Lung (tissue), 12 donors: ENCODE results near the gene EGFLAM. TPM values are rescaled to one million over a fixed set of nuclear protein-coding genes. Genes with fewer than 3 reads are reported as not detected.

Experiments
- ATAC-seq: fragments of 200-7000 bp; cut with Tn5 transposase; one replicate; pipeline ENCODE4 v1.9.1; 2020; ENCODE audit warnings: moderate number of reproducible peaks; ENCODE audit not compliant: insufficient read depth, low FRiP score
- DNase-seq, 3 donors: peaks; one replicate each; pipeline ENCODE4 v3.0.0-alpha.2; 2013 to 2017
- H3K27ac ChIP-seq, 2 donors: one replicate each; pipeline ENCODE4 v1.5.1; 2013; ENCODE audit warnings: mild to moderate bottlenecking in 2 of 2, moderate library complexity in 2 of 2, control low read depth in 1 of 2, inconsistent platforms in 1 of 2, low read depth in 1 of 2, low read length in 1 of 2
- H3K27me3 ChIP-seq, 3 donors: one replicate each; pipeline ENCODE4 v1.5.1; 2013; ENCODE audit warnings: low read length in 2 of 3; ENCODE audit not compliant: control insufficient read depth in 3 of 3, insufficient read depth in 3 of 3
- H3K36me3 ChIP-seq, 4 donors: one replicate each; pipeline ENCODE4 v1.5.1; 2013; ENCODE audit warnings: low read length in 4 of 4, mild to moderate bottlenecking in 1 of 4, moderate library complexity in 1 of 4; ENCODE audit not compliant: control insufficient read depth in 4 of 4, insufficient read depth in 4 of 4
- H3K4me1 ChIP-seq, 5 donors: one replicate each; pipeline ENCODE4 v1.5.1; 2013; ENCODE audit warnings: low read length in 5 of 5, mild to moderate bottlenecking in 2 of 5, moderate library complexity in 1 of 5; ENCODE audit not compliant: control insufficient read depth in 5 of 5, insufficient read depth in 5 of 5
- H3K4me3 ChIP-seq: one replicate; pipeline ENCODE4 v1.5.1; 2013; ENCODE audit warnings: mild to moderate bottlenecking, control low read depth, moderate library complexity
- H3K9ac ChIP-seq, 2 donors: one replicate each; pipeline ENCODE4 v1.5.1; 2013; ENCODE audit warnings: low read length in 2 of 2, control low read depth in 1 of 2; ENCODE audit not compliant: insufficient read depth in 1 of 2
- H3K9me3 ChIP-seq, 4 donors: one replicate each; pipeline ENCODE4 v1.5.1; 2013; ENCODE audit warnings: low read length in 3 of 4, mild to moderate bottlenecking in 1 of 4, moderate library complexity in 1 of 4; ENCODE audit not compliant: control insufficient read depth in 4 of 4, insufficient read depth in 3 of 4
- WGBS, 2 donors: extraction: QIAGEN DNeasy Blood & Tissue Kit; methylation state at CpG; one replicate each; pipeline ENCODE4 v1.1.7; 2013; 5-methylcytosine and 5-hydroxymethylcytosine counted together
- polyA plus RNA-seq, 2 donors: library from polyadenylated mRNA; stranded (reverse); fragments of 200-250 nt; gene quantifications; one replicate each; pipeline ENCODE4 v1.2.1, GENCODE V29; 2013
- total RNA-seq, 2 donors: library from RNA; depleted of rRNA in 1 of 2; stranded (reverse); fragments of >200 nt in 1 of 2; gene quantifications; one replicate each; pipeline ENCODE4 v1.2.1, GENCODE V29; 2014 to 2021
- TF ChIP-seq, protein P1 (sequence below): IDR thresholded peaks from 2 replicates; pipeline ENCODE4 v1.5.1; 2012; ENCODE audit warnings: mild to moderate bottlenecking; ENCODE audit errors: control extremely low read depth, extremely low read depth
- donor health status: control.
- donor health status: control.
- donor health status: Bipolar disorder and iron deficiency.
- donor health status: healthy.
- donor health status: DM: yes; HTN: yes; CAD: no.

EGFLAM gene
- total and polyA plus RNA-seq, 4 donors: 0.41 to 7.6 (median 1.3) TPM

DNA sequence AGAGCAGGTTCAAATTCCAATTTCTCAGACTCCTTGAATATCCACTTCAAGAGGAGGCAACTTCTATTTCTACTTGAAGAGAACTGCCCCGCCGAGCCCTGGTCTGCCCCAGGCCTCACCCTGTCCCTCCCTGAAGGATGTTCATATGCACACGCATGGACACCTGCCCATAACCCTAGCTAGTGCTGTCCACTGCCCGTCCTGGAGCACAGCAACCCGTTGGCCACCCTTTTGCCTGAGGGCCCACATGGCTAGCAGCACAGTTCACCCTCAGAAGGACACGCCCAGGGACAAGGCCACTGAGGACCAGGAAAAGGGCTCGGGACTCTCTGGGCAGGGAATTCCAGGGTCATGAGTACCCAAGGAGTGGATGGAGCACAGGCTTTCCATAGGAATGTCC is 63.6 kb downstream of the EGFLAM start:
- H3K27me3 ChIP-seq: no peaks in the 10 kb centered on the region
- H3K36me3 ChIP-seq: no peaks in the 10 kb centered on the region
- H3K9me3 ChIP-seq: peaks cover 0 to 10% (median 0%) of the 10 kb centered on the region in 4 donors
- 82 to 83% methylated on average over 7 of the region's 7 CpGs for WGBS, 2 donors
- no peak for DNase-seq
- no peak overlapping the region for H3K4me3 ChIP-seq
- no peak overlapping the region for H3K9ac ChIP-seq
- no peak for ATAC-seq
- no peak overlapping the region for H3K27ac ChIP-seq
- TF ChIP-seq, protein P1, sequence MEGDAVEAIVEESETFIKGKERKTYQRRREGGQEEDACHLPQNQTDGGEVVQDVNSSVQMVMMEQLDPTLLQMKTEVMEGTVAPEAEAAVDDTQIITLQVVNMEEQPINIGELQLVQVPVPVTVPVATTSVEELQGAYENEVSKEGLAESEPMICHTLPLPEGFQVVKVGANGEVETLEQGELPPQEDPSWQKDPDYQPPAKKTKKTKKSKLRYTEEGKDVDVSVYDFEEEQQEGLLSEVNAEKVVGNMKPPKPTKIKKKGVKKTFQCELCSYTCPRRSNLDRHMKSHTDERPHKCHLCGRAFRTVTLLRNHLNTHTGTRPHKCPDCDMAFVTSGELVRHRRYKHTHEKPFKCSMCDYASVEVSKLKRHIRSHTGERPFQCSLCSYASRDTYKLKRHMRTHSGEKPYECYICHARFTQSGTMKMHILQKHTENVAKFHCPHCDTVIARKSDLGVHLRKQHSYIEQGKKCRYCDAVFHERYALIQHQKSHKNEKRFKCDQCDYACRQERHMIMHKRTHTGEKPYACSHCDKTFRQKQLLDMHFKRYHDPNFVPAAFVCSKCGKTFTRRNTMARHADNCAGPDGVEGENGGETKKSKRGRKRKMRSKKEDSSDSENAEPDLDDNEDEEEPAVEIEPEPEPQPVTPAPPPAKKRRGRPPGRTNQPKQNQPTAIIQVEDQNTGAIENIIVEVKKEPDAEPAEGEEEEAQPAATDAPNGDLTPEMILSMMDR: no peak
- H3K4me1 ChIP-seq: peaks cover 0 to 2% (median 0%) of the 10 kb centered on the region in 5 donors

DNA sequence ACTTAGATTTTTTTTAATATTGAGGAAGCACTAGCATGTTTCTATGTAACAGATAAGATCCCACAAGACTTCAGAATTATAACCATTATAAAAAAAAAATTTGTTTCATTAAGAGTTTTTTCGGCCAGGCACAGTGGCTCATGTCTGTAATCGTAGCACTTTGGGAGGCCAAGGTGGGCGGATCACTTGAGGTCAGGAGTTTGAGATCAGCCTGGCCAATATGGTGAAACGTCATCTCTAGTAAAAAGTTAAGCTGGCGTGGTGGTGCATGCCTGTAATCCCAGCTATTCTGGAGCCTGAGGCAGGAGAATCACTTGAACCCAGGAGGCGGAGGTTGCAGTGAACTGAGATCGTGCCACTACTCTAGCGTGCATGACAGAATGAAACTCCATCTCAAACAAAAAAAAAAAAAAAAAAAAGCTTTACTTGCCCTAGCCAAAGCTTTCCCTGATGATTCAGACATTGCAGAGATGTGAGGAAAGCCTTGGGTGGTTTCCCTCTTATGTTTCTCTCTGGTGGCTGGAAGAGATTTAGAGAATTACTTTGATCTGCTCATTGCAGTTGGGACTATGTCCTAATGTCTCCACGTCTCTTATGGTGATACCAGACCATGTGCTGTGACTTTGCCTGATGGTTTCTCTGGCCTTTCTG is 65.4 kb downstream of the EGFLAM start:
- TF ChIP-seq, protein P1: no peak

DNA sequence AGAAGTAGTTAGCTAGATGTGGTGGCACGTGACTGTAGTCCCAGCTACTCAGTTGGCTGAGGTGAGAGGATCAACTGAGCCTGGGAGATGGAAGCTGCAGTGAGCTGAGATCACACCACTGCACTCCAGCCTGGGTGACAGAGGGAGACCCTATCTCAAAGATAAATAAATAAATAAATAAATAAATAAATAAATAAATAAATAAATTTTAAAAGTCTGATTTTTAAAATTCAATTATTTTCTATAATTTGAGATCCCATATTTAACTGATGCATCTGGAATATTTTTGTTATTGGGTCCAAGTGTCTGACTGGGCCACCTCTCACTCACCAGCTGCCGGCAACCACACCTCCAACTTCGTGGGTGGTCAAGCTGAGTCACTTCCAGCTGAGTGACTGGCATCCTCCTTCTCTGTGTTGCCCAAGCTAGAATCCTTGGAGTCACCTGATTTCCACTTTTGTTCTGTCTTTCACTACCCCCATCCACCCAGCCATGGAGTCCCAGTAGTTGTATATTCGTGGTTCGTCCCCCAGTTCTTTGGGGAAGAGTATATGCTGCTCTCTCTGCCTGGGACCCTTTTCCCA is 70.9 kb downstream of the EGFLAM start:
- 79 to 86% methylated on average over 5 of the region's 5 CpGs for WGBS, 2 donors
- TF ChIP-seq, protein P1: no peak
- Histone ChIP-seq H3K36me3 (no peaks in the 10 kb centered on the region), H3K9ac (no peak overlapping the region), H3K27me3 (no peaks in the 10 kb centered on the region), H3K4me3 (no peak overlapping the region), H3K9me3 (peaks cover 0 to 2% (median 0%) of the 10 kb centered on the region in 4 donors), H3K4me1 (no peaks in the 10 kb centered on the region), H3K27ac (no peak overlapping the region)
- DNase-seq (no peak), ATAC-seq (no peak)

More for the DNA sequence above, 65.4 kb downstream of the EGFLAM start:
- ATAC-seq: peak; percentile 30
- Histone ChIP-seq H3K27ac (no peak overlapping the region), H3K4me1 (no peaks in the 10 kb centered on the region), H3K4me3 (no peak overlapping the region), H3K27me3 (no peaks in the 10 kb centered on the region), H3K9me3 (peaks cover 0 to 7% (median 0%) of the 10 kb centered on the region in 4 donors), H3K9ac (no peak overlapping the region), H3K36me3 (no peaks in the 10 kb centered on the region)
- no peak for DNase-seq
- WGBS, 2 donors: 82 to 92% methylated on average over 9 of the region's 9 CpGs
